Natural killer cell treated with Interleukin-12 subunit alpha and Interleukin-12 subunit beta and Interleukin-15 and Interleukin-18, amount 100 ng/mL, for 72 hours (primary cell): ENCODE results near the gene MGMT. TPM values are rescaled to one million over a fixed set of nuclear protein-coding genes. Genes with fewer than 3 reads are reported as not detected.
A peak's percentile ranks its signal among the peaks of the same experiment; 100 is the strongest.
"Not testable (repeated sequence)": the region's sequence is repeated elsewhere in the genome, so short reads cannot be mapped to it uniquely, and the experiment has no call there.

Experiments used
- ATAC-seq, 2 donors: fragments of 150-1000 bp; cut with Tn5 transposase in 1 of 2; sonication (Bioruptor Pico), chemical (Tn5 transposase) in 1 of 2; 2 replicates each; pipeline ENCODE4 v1.10.0; 2021
- DNase-seq: peaks from one replicate; pipeline ENCODE4 v3.0.0; 2022; ENCODE audit warnings: low spot score
- H3K27ac Mint-ChIP-seq, 2 donors: 1 replicate in 1 of 2; 2 replicates in 1 of 2; pipeline ENCODE4 v1.8.0; 2022; ENCODE audit warnings: mixed read lengths in 2 of 2, mild to moderate bottlenecking in 1 of 2, moderate library complexity in 1 of 2
- H3K27me3 Mint-ChIP-seq, 2 donors: 1 replicate in 1 of 2; 2 replicates in 1 of 2; pipeline ENCODE4 v1.8.0; 2022; ENCODE audit warnings: mixed read lengths in 2 of 2
- H3K36me3 Mint-ChIP-seq: one replicate; pipeline ENCODE4 v1.8.0; 2022; ENCODE audit warnings: mixed read lengths
- H3K4me1 Mint-ChIP-seq, 2 donors: 1 replicate in 1 of 2; 2 replicates in 1 of 2; pipeline ENCODE4 v1.8.0; 2022; ENCODE audit warnings: low read depth in 2 of 2, mixed read lengths in 2 of 2, mild to moderate bottlenecking in 1 of 2
- H3K4me3 Mint-ChIP-seq: one replicate; pipeline ENCODE4 v1.8.0; 2022; ENCODE audit warnings: mixed read lengths
- H3K9me3 Mint-ChIP-seq: 2 replicates; pipeline ENCODE4 v1.8.0; 2022; ENCODE audit warnings: mixed read lengths
- total RNA-seq, 2 donors: library from RNA; stranded (reverse); gene quantifications; one replicate each; pipeline ENCODE4 v1.2.3, GENCODE V29; 2022

MGMT gene
- 10 to 100 TPM; 14.3 to 23.6 TPM for total RNA-seq

GRCh38 chr10:129466703-129467358, at the start of gene MGMT:
MGMT (plus strand) TSS chr10:129467241.
- DNase-seq (peak; percentile 96), ATAC-seq (peak; percentile 98)
- peaks cover 0 to 2% of the 10 kb centered on the region in 2 donors for H3K27me3 Mint-ChIP-seq
- no peaks in the 10 kb centered on the region for H3K9me3 Mint-ChIP-seq
- peak within 1 kb of the TSS; percentile 56 to 77 for H3K27ac Mint-ChIP-seq
- peak within 1 kb of the TSS; percentile 78 for H3K4me3 Mint-ChIP-seq
- peaks cover 7 to 10% of the 10 kb centered on the region in 2 donors for H3K4me1 Mint-ChIP-seq
- H3K36me3 Mint-ChIP-seq = no peaks in the 10 kb centered on the region

- DNase-seq (no peak), ATAC-seq (no peak)
- Mint-ChIP-seq H3K27me3 (peaks cover 0 to 15% of the 10 kb centered on the region in 2 donors), H3K4me1 (no peaks in the 10 kb centered on the region), H3K36me3 (no peaks in the 10 kb centered on the region), H3K4me3 (no peak overlapping the region), H3K27ac (no peak overlapping the region), H3K9me3 (no peaks in the 10 kb centered on the region)
Observed at GRCh38 chr10:129417870-129418269, 49.2 kb upstream of the MGMT start.

GRCh38 chr10:129418496-129419225, 48.4 kb upstream of the MGMT start:
- no peaks in the 10 kb centered on the region for H3K9me3 Mint-ChIP-seq
- no peaks in the 10 kb centered on the region for H3K36me3 Mint-ChIP-seq
- H3K27ac Mint-ChIP-seq = no peak overlapping the region
- ATAC-seq (peak in 1 of 2 donors; percentile 36), DNase-seq (no peak)
- H3K27me3 Mint-ChIP-seq = peaks cover 0 to 15% of the 10 kb centered on the region in 2 donors
- H3K4me3 Mint-ChIP-seq = no peak overlapping the region
- H3K4me1 Mint-ChIP-seq = no peaks in the 10 kb centered on the region

GRCh38 chr10:129419397-129419796, 47.6 kb upstream of the MGMT start:
- Mint-ChIP-seq H3K36me3 (no peaks in the 10 kb centered on the region), H3K9me3 (no peaks in the 10 kb centered on the region), H3K27me3 (peaks cover 0 to 10% of the 10 kb centered on the region in 2 donors), H3K4me3 (no peak overlapping the region), H3K27ac (no peak overlapping the region), H3K4me1 (no peaks in the 10 kb centered on the region)
- no peak for DNase-seq
- no peak for ATAC-seq

GRCh38 chr10:129421399-129422010, 45.5 kb upstream of the MGMT start:
- no peak overlapping the region for H3K4me3 Mint-ChIP-seq
- DNase-seq (no peak), ATAC-seq (peak; percentile 41 to 50)
- no peaks in the 10 kb centered on the region for H3K4me1 Mint-ChIP-seq
- H3K9me3 Mint-ChIP-seq = no peaks in the 10 kb centered on the region
- H3K36me3 Mint-ChIP-seq = no peaks in the 10 kb centered on the region
- no peak overlapping the region for H3K27ac Mint-ChIP-seq
- H3K27me3 Mint-ChIP-seq = peaks cover 6 to 10% of the 10 kb centered on the region in 2 donors

GRCh38 chr10:129424978-129425377, 42.1 kb upstream of the MGMT start:
- Mint-ChIP-seq H3K4me3 (no peak overlapping the region), H3K36me3 (no peaks in the 10 kb centered on the region), H3K4me1 (no peaks in the 10 kb centered on the region), H3K9me3 (no peaks in the 10 kb centered on the region), H3K27me3 (peaks cover 11 to 18% of the 10 kb centered on the region in 2 donors), H3K27ac (no peak overlapping the region)
- ATAC-seq (no peak), DNase-seq (no peak)

GRCh38 chr10:129426606-129427005, 40.4 kb upstream of the MGMT start:
- Mint-ChIP-seq H3K4me3 (no peak overlapping the region), H3K27me3 (peaks cover 16 to 17% of the 10 kb centered on the region in 2 donors), H3K4me1 (no peaks in the 10 kb centered on the region), H3K9me3 (no peaks in the 10 kb centered on the region), H3K27ac (no peak overlapping the region), H3K36me3 (no peaks in the 10 kb centered on the region)
- DNase-seq = no peak
- ATAC-seq = no peak

GRCh38 chr10:129433266-129433665, 33.8 kb upstream of the MGMT start:
- Mint-ChIP-seq H3K36me3 (no peaks in the 10 kb centered on the region), H3K4me3 (no peak overlapping the region), H3K27ac (no peak overlapping the region), H3K27me3 (peaks cover 12 to 16% of the 10 kb centered on the region in 2 donors), H3K9me3 (no peaks in the 10 kb centered on the region), H3K4me1 (no peaks in the 10 kb centered on the region)
- DNase-seq = no peak
- peak in 1 of 2 donors; percentile 20 for ATAC-seq

GRCh38 chr10:129435724-129436123, 31.3 kb upstream of the MGMT start:
- H3K4me1 Mint-ChIP-seq, H3K9me3 Mint-ChIP-seq, H3K4me3 Mint-ChIP-seq, DNase-seq, H3K27ac Mint-ChIP-seq, H3K36me3 Mint-ChIP-seq, ATAC-seq: not testable (repeated sequence)
- peaks cover 15 to 18% of the 10 kb centered on the region in 2 donors for H3K27me3 Mint-ChIP-seq

- H3K36me3 Mint-ChIP-seq = no peaks in the 10 kb centered on the region
- no peak overlapping the region for H3K4me3 Mint-ChIP-seq
- no peaks in the 10 kb centered on the region for H3K4me1 Mint-ChIP-seq
- DNase-seq = no peak
- ATAC-seq = no peak
- peaks cover 14 to 15% of the 10 kb centered on the region in 2 donors for H3K27me3 Mint-ChIP-seq
- no peak overlapping the region for H3K27ac Mint-ChIP-seq
- no peaks in the 10 kb centered on the region for H3K9me3 Mint-ChIP-seq
Observed at GRCh38 chr10:129438024-129438423, 29.0 kb upstream of the MGMT start.

GRCh38 chr10:129440247-129440646, 26.8 kb upstream of the MGMT start:
- H3K36me3 Mint-ChIP-seq = no peaks in the 10 kb centered on the region
- no peak for DNase-seq
- no peak overlapping the region for H3K4me3 Mint-ChIP-seq
- no peaks in the 10 kb centered on the region for H3K4me1 Mint-ChIP-seq
- H3K27ac Mint-ChIP-seq = no peak overlapping the region
- no peak for ATAC-seq
- H3K27me3 Mint-ChIP-seq = peaks cover 16 to 23% of the 10 kb centered on the region in 2 donors
- no peaks in the 10 kb centered on the region for H3K9me3 Mint-ChIP-seq

GRCh38 chr10:129440722-129441316, 26.2 kb upstream of the MGMT start:
- Mint-ChIP-seq H3K4me3 (no peak overlapping the region), H3K27ac (no peak overlapping the region), H3K9me3 (no peaks in the 10 kb centered on the region), H3K4me1 (no peaks in the 10 kb centered on the region), H3K27me3 (peaks cover 16 to 23% of the 10 kb centered on the region in 2 donors), H3K36me3 (no peaks in the 10 kb centered on the region)
- DNase-seq (no peak), ATAC-seq (no peak)

GRCh38 chr10:129441372-129442009, 25.6 kb upstream of the MGMT start:
- Mint-ChIP-seq H3K27me3 (peaks cover 16 to 28% of the 10 kb centered on the region in 2 donors), H3K27ac (no peak overlapping the region), H3K4me3 (no peak overlapping the region), H3K4me1 (no peaks in the 10 kb centered on the region), H3K9me3 (no peaks in the 10 kb centered on the region), H3K36me3 (no peaks in the 10 kb centered on the region)
- ATAC-seq (peak in 1 of 2 donors; percentile 50), DNase-seq (no peak)
